ENCODE results near the gene SELENOM.
"Not testable (repeated sequence)": the region's sequence is repeated elsewhere in the genome, so short reads cannot be mapped to it uniquely, and the experiment has no call there.

Gene SELENOM

DNA sequence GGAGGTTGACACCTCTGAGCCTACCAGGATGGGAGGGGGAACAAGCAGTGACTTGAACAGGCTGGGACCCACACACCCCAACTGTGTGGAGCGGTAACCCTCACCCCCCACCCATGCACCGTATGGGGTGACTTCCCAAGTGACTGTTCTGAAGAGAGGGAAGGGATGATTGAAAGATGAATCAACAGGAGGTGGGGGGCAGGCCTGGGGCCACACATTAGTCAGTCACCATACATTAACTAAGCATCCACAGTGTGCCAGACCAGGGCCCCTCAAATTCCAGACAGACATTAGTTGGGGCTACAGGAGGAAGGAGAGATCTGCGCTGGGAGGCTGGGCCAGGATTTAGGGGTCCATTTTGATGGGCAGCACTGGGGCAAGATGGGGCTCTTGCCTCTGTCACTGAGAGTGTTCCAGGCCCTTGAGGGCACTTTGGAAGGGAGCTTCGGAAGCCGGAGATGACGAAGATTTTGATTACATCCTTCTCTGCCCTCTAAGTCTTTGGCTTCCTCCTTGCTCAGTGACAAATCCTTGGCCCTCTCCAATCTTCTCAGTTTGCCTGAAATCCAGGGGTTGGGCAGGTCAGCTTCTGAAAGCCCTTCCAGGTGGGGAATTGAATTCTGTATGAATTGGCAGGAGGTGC lies 25.3 kb downstream of the SELENOM start:
- ChIA-PET POLR2A (interaction anchor here (0.5 to 3.3 kb wide), 8 partner anchors 12 to 717 kb away, joined by 3 to 25 read pairs (median 4); partner anchors contain the start of genes MORC2 and TUG1), CTCF (interaction anchor here (0.9 to 17.2 kb wide), 19 partner anchors 10 to 319 kb away, joined by 3 to 157 read pairs (median 6); partner anchors contain the start of genes MORC2, SELENOM and TUG1)

DNA sequence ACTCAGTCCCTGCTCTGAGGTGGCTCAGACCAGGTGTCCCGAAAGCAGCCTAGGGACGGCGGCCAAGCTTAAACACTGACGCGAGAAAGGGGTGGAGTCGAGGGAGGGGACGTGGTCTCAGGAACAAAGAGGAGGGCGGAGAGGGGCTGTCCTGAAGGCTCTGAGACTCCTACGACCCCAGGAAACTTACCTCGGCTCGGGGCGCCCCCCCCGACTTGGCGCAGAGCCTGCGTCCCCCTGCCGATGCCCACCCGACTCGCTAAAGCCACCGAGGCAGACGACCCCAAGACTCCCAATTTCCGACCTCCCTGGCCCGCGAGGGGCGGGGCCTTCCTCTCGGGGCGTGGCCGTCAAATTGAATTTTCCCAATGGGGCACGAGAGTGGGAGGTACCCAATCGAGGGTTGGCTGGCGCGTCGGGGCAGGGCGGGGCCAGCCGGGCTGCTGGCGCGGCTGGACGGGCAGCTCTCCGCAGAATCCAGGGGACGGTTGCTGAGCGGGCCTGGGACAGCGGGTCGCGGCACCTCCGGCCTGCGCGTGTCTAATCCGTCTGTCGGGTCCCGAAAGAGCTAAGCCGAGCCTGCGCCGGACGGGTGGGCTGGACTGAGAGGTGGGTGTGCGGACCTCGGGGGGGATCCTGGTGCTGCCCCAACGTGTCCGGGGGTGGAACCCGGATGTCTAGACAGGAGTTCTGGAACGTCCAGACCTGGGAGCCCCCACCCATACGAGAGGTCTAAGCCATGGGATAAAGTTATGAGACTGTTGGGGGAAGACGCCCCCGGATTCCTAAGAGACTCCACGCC lies 26.3 kb downstream of the SELENOM start, which contains the start of gene SMTN:
Gene SMTN (plus strand): TSS at position 471 of the 802 bp plus-strand sequence. CDS start 1,941 bp downstream, outside the sequence.
- TF ChIP-seq, protein P1, sequence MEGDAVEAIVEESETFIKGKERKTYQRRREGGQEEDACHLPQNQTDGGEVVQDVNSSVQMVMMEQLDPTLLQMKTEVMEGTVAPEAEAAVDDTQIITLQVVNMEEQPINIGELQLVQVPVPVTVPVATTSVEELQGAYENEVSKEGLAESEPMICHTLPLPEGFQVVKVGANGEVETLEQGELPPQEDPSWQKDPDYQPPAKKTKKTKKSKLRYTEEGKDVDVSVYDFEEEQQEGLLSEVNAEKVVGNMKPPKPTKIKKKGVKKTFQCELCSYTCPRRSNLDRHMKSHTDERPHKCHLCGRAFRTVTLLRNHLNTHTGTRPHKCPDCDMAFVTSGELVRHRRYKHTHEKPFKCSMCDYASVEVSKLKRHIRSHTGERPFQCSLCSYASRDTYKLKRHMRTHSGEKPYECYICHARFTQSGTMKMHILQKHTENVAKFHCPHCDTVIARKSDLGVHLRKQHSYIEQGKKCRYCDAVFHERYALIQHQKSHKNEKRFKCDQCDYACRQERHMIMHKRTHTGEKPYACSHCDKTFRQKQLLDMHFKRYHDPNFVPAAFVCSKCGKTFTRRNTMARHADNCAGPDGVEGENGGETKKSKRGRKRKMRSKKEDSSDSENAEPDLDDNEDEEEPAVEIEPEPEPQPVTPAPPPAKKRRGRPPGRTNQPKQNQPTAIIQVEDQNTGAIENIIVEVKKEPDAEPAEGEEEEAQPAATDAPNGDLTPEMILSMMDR (IDR thresholded peaks at IDR 0.05; ENCODE audit: insufficient read depth, low read length, missing control alignments) = no peak
- H3K4me3 ChIP-seq (ENCODE audit: low read depth, low read length) = peak within 1 kb of the TSS; percentile 88
- POLR2A ChIA-PET = interaction anchor here (0.5 to 3.3 kb wide), 12 partner anchors 9 to 115 kb away, joined by 3 to 25 read pairs (median 4); partner anchors contain the start of genes MORC2 and TUG1
- CTCF ChIA-PET = interaction anchor here (0.9 to 17.2 kb wide), 12 partner anchors 15 to 232 kb away, joined by 3 to 157 read pairs (median 11); partner anchors contain the start of gene SELENOM
- no peak for DNase-seq (ENCODE audit: low read depth, low spot score)

More for the DNA sequence above, 25.3 kb downstream of the SELENOM start:
- TF ChIP-seq, protein P1 (IDR thresholded peaks at IDR 0.05; ENCODE audit: insufficient read depth, low read length, missing control alignments) = no peak
- H3K4me3 ChIP-seq (ENCODE audit: low read depth, low read length) = peak overlapping the region; percentile 88
- DNase-seq (ENCODE audit: low read depth, low spot score) = no peak

DNA sequence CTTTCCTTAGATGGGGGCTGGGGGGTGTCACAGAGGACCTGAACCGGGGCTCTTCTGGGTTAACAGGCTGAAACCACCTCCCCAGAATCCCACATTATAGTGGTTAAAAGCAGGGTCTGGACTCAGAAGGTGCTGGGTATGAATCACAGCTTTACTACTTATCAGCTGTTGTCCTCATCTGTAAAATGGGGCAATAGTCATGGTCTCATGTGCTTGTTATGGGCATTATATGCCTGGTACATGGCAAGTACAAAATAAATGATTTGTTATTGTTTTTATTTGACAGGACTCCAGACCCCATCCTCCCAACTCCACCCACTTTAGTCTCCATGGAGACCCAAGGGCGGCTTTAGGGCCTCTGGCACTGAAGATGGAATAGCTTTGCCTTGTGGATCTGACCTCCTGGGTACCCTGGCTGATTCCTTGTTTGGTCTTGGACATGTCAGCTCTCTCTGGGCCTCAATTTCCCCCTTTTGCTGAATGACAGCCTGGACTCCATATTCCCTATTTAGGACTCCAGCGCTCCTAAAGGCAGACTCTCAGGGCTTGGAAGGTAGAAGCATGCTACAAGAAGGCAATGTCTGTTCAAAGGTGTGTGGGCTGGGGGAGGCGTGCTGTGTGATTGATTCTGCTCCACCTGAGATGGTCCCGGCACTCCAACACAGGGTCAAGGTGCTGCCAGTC lies 27.1 kb downstream of the SELENOM start:
- DNase-seq (ENCODE audit: low read depth, low spot score) = no peak
- ChIA-PET CTCF (interaction anchor here (0.9 to 17.2 kb wide), 8 partner anchors 24 to 233 kb away, joined by 3 to 157 read pairs (median 6); partner anchors contain the start of gene SELENOM), POLR2A (interaction anchor here (0.5 to 3.3 kb wide), 10 partner anchors 9 to 115 kb away, joined by 3 to 25 read pairs (median 4); partner anchors contain the start of genes MORC2 and TUG1)
- peak overlapping the region; percentile 88 for H3K4me3 ChIP-seq (ENCODE audit: low read depth, low read length)
- TF ChIP-seq, protein P1 (IDR thresholded peaks at IDR 0.05; ENCODE audit: insufficient read depth, low read length, missing control alignments) = no peak

DNA sequence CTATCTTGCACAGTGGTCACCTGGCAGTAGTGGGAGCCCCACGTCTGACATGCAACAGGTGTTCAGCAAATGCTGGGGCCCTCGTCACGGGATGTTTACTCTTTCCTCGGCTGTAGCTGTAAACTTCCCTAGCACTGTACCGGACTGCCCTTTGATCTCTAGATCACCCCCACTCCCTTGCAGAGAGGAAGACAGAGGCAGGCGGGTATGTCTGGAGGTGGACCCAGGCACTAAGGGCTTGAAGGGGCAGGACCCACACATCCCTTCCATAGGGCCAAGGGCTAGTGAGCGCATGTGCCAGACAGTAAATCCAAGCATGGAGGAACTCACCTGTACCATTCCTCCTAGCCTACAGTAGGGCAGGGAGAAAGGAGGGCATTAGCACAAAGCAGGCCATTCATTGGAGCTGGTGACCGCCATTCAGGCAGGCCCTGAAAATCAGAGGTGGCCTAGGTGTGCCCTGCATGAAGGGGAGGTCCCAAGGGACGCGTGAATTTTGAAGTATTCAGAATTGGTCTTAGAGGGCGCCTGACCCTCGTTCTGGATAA lies 28.2 kb downstream of the SELENOM start:
- ChIA-PET POLR2A (no interaction called here), CTCF (interaction anchor here (1.1 to 17.2 kb wide), 4 partner anchors 9 to 133 kb away, joined by 4 to 157 read pairs (median 10); partner anchors contain the start of gene SELENOM)
- DNase-seq (ENCODE audit: low read depth, low spot score) = no peak
- TF ChIP-seq, protein P1 (IDR thresholded peaks at IDR 0.05; ENCODE audit: insufficient read depth, low read length, missing control alignments) = no peak
- H3K4me3 ChIP-seq (ENCODE audit: low read depth, low read length) = no peak overlapping the region

DNA sequence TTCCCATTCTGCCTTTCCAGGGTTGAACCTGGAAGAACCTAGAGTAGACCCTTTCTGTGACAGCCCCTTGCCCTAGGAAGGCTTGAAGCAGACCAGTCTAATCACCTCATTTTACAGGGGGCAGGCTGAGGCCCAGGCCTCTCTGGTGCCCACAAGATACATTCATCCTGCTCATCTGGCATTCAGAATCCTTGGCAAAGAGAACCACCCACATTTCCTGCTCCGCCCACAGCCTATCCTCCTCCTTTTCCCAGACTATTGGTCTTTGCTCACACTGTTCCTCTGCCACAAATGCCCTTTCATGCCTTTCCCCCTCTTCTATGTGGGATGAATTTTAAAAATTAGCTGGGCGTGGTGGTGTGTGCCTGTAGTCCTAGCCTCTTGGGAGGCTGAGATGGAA lies 29.0 kb downstream of the SELENOM start:
- DNase-seq (ENCODE audit: low read depth, low spot score); H3K4me3 ChIP-seq (ENCODE audit: low read depth, low read length): not testable (repeated sequence)
- CTCF ChIA-PET = interaction anchor here (1.1 to 17.2 kb wide), 4 partner anchors 10 to 132 kb away, joined by 4 to 157 read pairs (median 10); partner anchors contain the start of gene SELENOM
- POLR2A ChIA-PET = interaction anchor here (1.2 kb wide), 1 partner anchor 42 kb away, joined by 3 read pairs; no protein-coding TSS in a partner anchor

DNA sequence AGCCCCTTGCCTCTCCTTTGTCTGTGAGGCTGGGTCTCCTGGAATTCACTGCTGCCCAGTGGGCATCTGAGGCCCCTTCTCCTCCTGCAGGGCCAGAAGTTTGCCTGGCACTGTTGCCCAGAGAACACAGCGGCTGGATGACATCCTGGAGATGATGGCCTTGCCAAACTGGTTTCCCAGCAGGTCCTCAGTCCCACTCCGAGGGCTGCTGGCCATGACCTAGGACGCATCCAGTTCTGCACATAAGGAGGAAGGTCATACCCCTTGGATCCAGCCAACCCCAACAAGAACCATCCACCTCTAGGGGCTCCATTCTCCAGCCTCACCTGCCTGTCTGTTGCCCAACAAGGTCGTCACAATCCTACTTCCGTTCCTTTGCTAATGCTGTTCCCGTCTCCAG lies 29.7 kb downstream of the SELENOM start:
- CTCF ChIA-PET = interaction anchor here (3.6 kb wide), 1 partner anchor 131 kb away, joined by 15 read pairs; no protein-coding TSS in a partner anchor
- TF ChIP-seq, protein P1 (IDR thresholded peaks at IDR 0.05; ENCODE audit: insufficient read depth, low read length, missing control alignments) = no peak
- DNase-seq (ENCODE audit: low read depth, low spot score) = no peak
- H3K4me3 ChIP-seq (ENCODE audit: low read depth, low read length) = no peak overlapping the region
- POLR2A ChIA-PET = interaction anchor here (1.2 kb wide), 1 partner anchor 41 kb away, joined by 3 read pairs; no protein-coding TSS in a partner anchor

All from AG04449 (cell line).